AG04450 (cell line): ENCODE results near the gene NCBP3. TPM values are rescaled to one million over a fixed set of nuclear protein-coding genes. Genes with fewer than 3 reads are reported as not detected.

Experiments
- CTCF ChIA-PET: fragments of 300-600, 350-600 bp; formaldehyde crosslinking; extraction: SDS; loops from one replicate; lab custom pipeline; 2022; ENCODE audit warnings: antibody characterized with exemption, inconsistent platforms; lab: Charles Lee
- POLR2A ChIA-PET: fragments of 350-600 bp; formaldehyde crosslinking; extraction: SDS; loops from one replicate; lab custom pipeline; 2021; ENCODE audit warnings: antibody characterized with exemption, inconsistent platforms; lab: Yijun Ruan, JAX
- DNase-seq: peaks from one replicate; pipeline ENCODE4 v3.0.0-alpha.2; 2011; ENCODE audit warnings: low read depth, low spot score
- H3K27ac ChIP-seq: one replicate; pipeline ENCODE4 v1.5.1; 2012; ENCODE audit warnings: low read depth, low read length, control low read depth
- H3K27me3 ChIP-seq: one replicate; pipeline ENCODE4 v1.6.0; 2012; ENCODE audit warnings: low read length; ENCODE audit not compliant: control insufficient read depth, insufficient read depth
- H3K4me3 ChIP-seq: 2 replicates; pipeline ENCODE4 v1.5.1; 2011; ENCODE audit warnings: mild to moderate bottlenecking, low read depth, low read length, control low read depth
- H3K9me3 ChIP-seq: 2 replicates; pipeline ENCODE4 v1.5.1; 2012; ENCODE audit warnings: low read length; ENCODE audit not compliant: control insufficient read depth, insufficient read depth
- CTCF ChIP-seq: IDR thresholded peaks from 2 replicates; pipeline ENCODE4 v1.5.1; 2011; ENCODE audit warnings: low read depth, low read length, control low read depth, inconsistent platforms
- polyA plus RNA-seq: library from polyadenylated mRNA; depleted of rRNA; stranded (reverse); fragments of >200 nt; gene quantifications from 2 replicates; pipeline ENCODE4 v1.2.3, GENCODE V29; 2011

The NCBP3 gene
- polyA plus RNA-seq, 1 experiment = 28.5 TPM

- no peak for TF ChIP-seq CTCF
- no peak for DNase-seq
- ChIA-PET POLR2A (no interaction called here), CTCF (interaction anchor here (0.9 kb wide), 1 partner anchor 64 kb away, joined by 4 read pairs; no protein-coding TSS in a partner anchor)
- Histone ChIP-seq H3K27ac (peak overlapping the region; percentile 21), H3K4me3 (no peak overlapping the region), H3K9me3 (no peaks in the 10 kb centered on the region; the same call in 1 of the 2 replicates), H3K27me3 (no peaks in the 10 kb centered on the region)
Observed at GRCh38 chr17:3801347-3801746, 44.7 kb downstream of the NCBP3 start.

GRCh38 chr17:3800362-3801271, 45.4 kb downstream of the NCBP3 start, which contains the start of gene ITGAE:
TSS of gene ITGAE (minus strand) at chr17:3801188. CDS start at chr17:3801144, 44 bp downstream.
- Histone ChIP-seq H3K27me3 (no peaks in the 10 kb centered on the region), H3K9me3 (no peaks in the 10 kb centered on the region; the same call in 1 of the 2 replicates), H3K27ac (peak within 1 kb of the TSS; percentile 99), H3K4me3 (no peak within 1 kb of the TSS)
- POLR2A ChIA-PET = interaction anchor here (0.5 to 1.1 kb wide), 3 partner anchors 17 to 63 kb away, joined by 3 to 5 read pairs (median 3); no protein-coding TSS in a partner anchor
- no peak for TF ChIP-seq CTCF
- DNase-seq = no peak
- CTCF ChIA-PET = interaction anchor here (0.9 to 1.1 kb wide), 2 partner anchors 46 to 63 kb away, joined by 3 to 4 read pairs; no protein-coding TSS in a partner anchor

GRCh38 chr17:3799181-3799945, 46.7 kb downstream of the NCBP3 start:
- no peak overlapping the region for H3K27ac ChIP-seq

More at GRCh38 chr17:3799181-3799945, 46.7 kb downstream of the NCBP3 start:
- Histone ChIP-seq H3K27me3 (no peaks in the 10 kb centered on the region), H3K4me3 (no peak overlapping the region), H3K9me3 (no peaks in the 10 kb centered on the region; the same call in 1 of the 2 replicates)
- ChIA-PET CTCF (no interaction called here), POLR2A (interaction anchor here (0.6 kb wide), 1 partner anchor 140 kb away, joined by 3 read pairs; no protein-coding TSS in a partner anchor)
- TF ChIP-seq CTCF = no peak
- no peak for DNase-seq
